ENCODE results near the gene CASKIN1. TPM values are rescaled to one million over a fixed set of nuclear protein-coding genes. Genes with fewer than 3 reads are reported as not detected.

CASKIN1 gene
- total RNA-seq, 1 experiment from 2014 or later: 5.9 TPM

GRCh38 chr16:2233046-2233775, 36.8 kb upstream of the CASKIN1 start:
- ATAC-seq (no peak), DNase-seq (ENCODE audit: low read depth, low spot score) (no peak)
- Histone ChIP-seq H2AFZ (ENCODE audit: low read depth, low read length, poor library complexity, severe bottlenecking) (no peak overlapping the region), H3K9ac (ENCODE audit: low read length) (no peak overlapping the region), H3K79me2 (ENCODE audit: insufficient read depth, low read length) (peaks cover 18% of the 10 kb centered on the region; the same call in 1 of the 2 replicates), H3K4me1 (ENCODE audit: control insufficient read depth in 1 of 2, insufficient read depth in 2 of 2, low read length in 2 of 2) (peaks cover 0 to 8% of the 10 kb centered on the region in 2 experiments; a peak in 2 of 4 replicates), H4K20me1 (ENCODE audit: insufficient read depth) (no peaks in the 10 kb centered on the region), H3K9me2 (ENCODE audit: insufficient read depth) (no peaks in the 10 kb centered on the region), H3K4me3 (replicated peaks in 1 of 2; ENCODE audit: low read depth in 1 of 2, low read length in 2 of 2) (no peak overlapping the region), H3K27ac (ENCODE audit: low read depth, low read length) (no peak overlapping the region; the same call in 1 of the 2 replicates), H3K27me3 (ENCODE audit: insufficient read depth, low read length) (no peaks in the 10 kb centered on the region), H3K36me3 (ENCODE audit: control insufficient read depth in 1 of 2, insufficient read depth in 2 of 2, low read length in 2 of 2) (peaks cover 9 to 19% of the 10 kb centered on the region in 2 experiments; a peak in 3 of 4 replicates), H3K4me2 (ENCODE audit: low read length) (no peak overlapping the region), H3K9me3 (ENCODE audit: control insufficient read depth in 1 of 2, insufficient read depth in 1 of 2, low read depth in 1 of 2, low read length in 2 of 2) (no peaks in the 10 kb centered on the region)
- intact Hi-C loops (cut with micrococcal nuclease): no loop called here
- ChIA-PET CTCF (no interaction called here), RAD21 (ENCODE audit: low non-redundant PET in 1 of 2, low total read pairs in 2 of 2, uncharacterized antibody in 2 of 2, unreplicated experiment in 2 of 2) (no interaction called here), POLR2A (no interaction called here)
- no TSS peak for BruUV-seq (replicated peaks)
- TF ChIP-seq, protein P1, sequence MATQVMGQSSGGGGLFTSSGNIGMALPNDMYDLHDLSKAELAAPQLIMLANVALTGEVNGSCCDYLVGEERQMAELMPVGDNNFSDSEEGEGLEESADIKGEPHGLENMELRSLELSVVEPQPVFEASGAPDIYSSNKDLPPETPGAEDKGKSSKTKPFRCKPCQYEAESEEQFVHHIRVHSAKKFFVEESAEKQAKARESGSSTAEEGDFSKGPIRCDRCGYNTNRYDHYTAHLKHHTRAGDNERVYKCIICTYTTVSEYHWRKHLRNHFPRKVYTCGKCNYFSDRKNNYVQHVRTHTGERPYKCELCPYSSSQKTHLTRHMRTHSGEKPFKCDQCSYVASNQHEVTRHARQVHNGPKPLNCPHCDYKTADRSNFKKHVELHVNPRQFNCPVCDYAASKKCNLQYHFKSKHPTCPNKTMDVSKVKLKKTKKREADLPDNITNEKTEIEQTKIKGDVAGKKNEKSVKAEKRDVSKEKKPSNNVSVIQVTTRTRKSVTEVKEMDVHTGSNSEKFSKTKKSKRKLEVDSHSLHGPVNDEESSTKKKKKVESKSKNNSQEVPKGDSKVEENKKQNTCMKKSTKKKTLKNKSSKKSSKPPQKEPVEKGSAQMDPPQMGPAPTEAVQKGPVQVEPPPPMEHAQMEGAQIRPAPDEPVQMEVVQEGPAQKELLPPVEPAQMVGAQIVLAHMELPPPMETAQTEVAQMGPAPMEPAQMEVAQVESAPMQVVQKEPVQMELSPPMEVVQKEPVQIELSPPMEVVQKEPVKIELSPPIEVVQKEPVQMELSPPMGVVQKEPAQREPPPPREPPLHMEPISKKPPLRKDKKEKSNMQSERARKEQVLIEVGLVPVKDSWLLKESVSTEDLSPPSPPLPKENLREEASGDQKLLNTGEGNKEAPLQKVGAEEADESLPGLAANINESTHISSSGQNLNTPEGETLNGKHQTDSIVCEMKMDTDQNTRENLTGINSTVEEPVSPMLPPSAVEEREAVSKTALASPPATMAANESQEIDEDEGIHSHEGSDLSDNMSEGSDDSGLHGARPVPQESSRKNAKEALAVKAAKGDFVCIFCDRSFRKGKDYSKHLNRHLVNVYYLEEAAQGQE (IDR thresholded peaks at IDR 0.05; ENCODE audit: low read depth): no peak
- TF ChIP-seq ELF1 (IDR thresholded peaks at IDR 0.05; ENCODE audit: borderline replicate concordance, low read depth) (no peak), YY1 (IDR thresholded peaks at IDR 0.05; ENCODE audit: extremely low read depth, insufficient replicate concordance, low read depth, low read length) (no peak), SRF (IDR thresholded peaks at IDR 0.05; ENCODE audit: low read depth) (no peak), JUND (IDR thresholded peaks at IDR 0.05) (no peak), ZNF274 (IDR thresholded peaks at IDR 0.05; ENCODE audit: low read depth, low read length) (no peak), EZH2phosphoT487 (IDR thresholded peaks at IDR 0.05; ENCODE audit: borderline replicate concordance) (no peak)
